Keratinocyte (primary cell): Measurements from ENCODE around the gene NCLN. TPM values are rescaled to one million over a fixed set of nuclear protein-coding genes. Genes with fewer than 3 reads are reported as not detected.

Experiments
- DNase-seq: peaks from one replicate; pipeline ENCODE4 v3.0.0-alpha.2; 2011; ENCODE audit warnings: low read depth, missing footprints, low spot score
- FAIRE-seq: peaks from 2 replicates; lab custom pipeline; 2011; peaks lifted over from hg19 to GRCh38; lab: Jason Lieb, UNC
- H2AFZ ChIP-seq: 2 replicates; pipeline ENCODE4 v1.6.0; 2012; ENCODE audit warnings: low read length, control low read depth, inconsistent platforms; ENCODE audit not compliant: control insufficient read depth
- H3K27ac ChIP-seq: 2 replicates; pipeline ENCODE4 v1.5.1; 2011; ENCODE audit warnings: low read length; ENCODE audit not compliant: control insufficient read depth, insufficient read depth
- H3K27me3 ChIP-seq: 3 replicates; pipeline ENCODE4 v1.6.0; 2011; ENCODE audit warnings: low read length; ENCODE audit not compliant: control insufficient read depth, insufficient read depth; ENCODE audit errors: extremely low read depth
- H3K36me3 ChIP-seq, 2 experiments: 2 replicates in 1 of 2; 3 replicates in 1 of 2; pipeline ENCODE4 v1.5.1; 2011; ENCODE audit warnings: low read length in 2 of 2, mild to moderate bottlenecking in 1 of 2; ENCODE audit not compliant: control insufficient read depth in 2 of 2, insufficient read depth in 2 of 2; ENCODE audit errors: extremely low read depth in 1 of 2
- H3K4me1 ChIP-seq: 3 replicates; pipeline ENCODE4 v1.5.1; 2011; ENCODE audit warnings: low read length; ENCODE audit not compliant: control insufficient read depth, insufficient read depth; ENCODE audit errors: extremely low read depth
- H3K4me2 ChIP-seq: 3 replicates; pipeline ENCODE4 v1.6.0; 2011; ENCODE audit warnings: low read depth, low read length; ENCODE audit not compliant: control insufficient read depth, insufficient read depth; ENCODE audit errors: extremely low read depth
- H3K4me3 ChIP-seq, 3 experiments: fragments of 200-600 bp in 1 of 3; sonication (generic) in 1 of 3; 2 replicates in 2 of 3; 3 replicates in 1 of 3; pipeline ENCODE4 v1.5.1; 2011 to 2016; ENCODE audit warnings: low read length in 3 of 3, mild to moderate bottlenecking in 3 of 3, control low read depth in 2 of 3, inconsistent platforms in 1 of 3, low read depth in 1 of 3, mixed read lengths in 1 of 3, mixed run types in 1 of 3, moderate library complexity in 1 of 3; ENCODE audit not compliant: control insufficient read depth in 2 of 3, insufficient read depth in 2 of 3; ENCODE audit errors: extremely low read depth in 1 of 3
- H3K79me2 ChIP-seq: 2 replicates; pipeline ENCODE4 v1.6.0; 2012; ENCODE audit warnings: low read length; ENCODE audit not compliant: control insufficient read depth, insufficient read depth
- H3K9ac ChIP-seq: 3 replicates; pipeline ENCODE4 v1.6.0; 2011; ENCODE audit warnings: low read length; ENCODE audit not compliant: control insufficient read depth, insufficient read depth; ENCODE audit errors: extremely low read depth
- H3K9me1 ChIP-seq: 3 replicates; pipeline ENCODE4 v1.6.0; 2011; ENCODE audit warnings: low read length; ENCODE audit not compliant: control insufficient read depth, insufficient read depth; ENCODE audit errors: extremely low read depth
- H3K9me3 ChIP-seq: 2 replicates; pipeline ENCODE4 v1.5.1; 2012; ENCODE audit warnings: low read depth, low read length; ENCODE audit not compliant: control insufficient read depth
- H4K20me1 ChIP-seq: 3 replicates; pipeline ENCODE4 v1.6.0; 2011; ENCODE audit warnings: low read length; ENCODE audit not compliant: control insufficient read depth, insufficient read depth; ENCODE audit errors: extremely low read depth
- EZH2 ChIP-seq: IDR thresholded peaks from one replicate; pipeline ENCODE4 v1.6.1; 2012; ENCODE audit warnings: inconsistent platforms, mild to moderate bottlenecking, low read length, moderate library complexity
- dilution Hi-C: fragments of 300-500 bp; cut with MboI; formaldehyde crosslinking; loops from one replicate; pipeline ENCODE4 v1.7.0; 2020; ENCODE audit warnings: low sequenced_read_pairs; ENCODE audit not compliant: extremely low pct_ligation_motif_present
- polyA plus RNA-seq, 5 experiments: library from polyadenylated mRNA; depleted of rRNA in 3 of 5; stranded (reverse) in 3 of 5; stranded (forward) in 1 of 5; unstranded in 1 of 5; fragments of >200 nt; gene quantifications; 1 replicate in 1 of 5; 2 replicates in 3 of 5; 3 replicates in 1 of 5; pipeline versions ENCODE4 v1.2.1 to v1.2.3, GENCODE V29; 2011 to 2012; ENCODE audit warnings: missing spikeins in 2 of 5, low read depth in 1 of 5, low replicate concordance in 1 of 5
- TF ChIP-seq, protein P1 (sequence below), 3 experiments: IDR thresholded peaks in 1 of 3; conservative IDR thresholded peaks in 1 of 3; optimal IDR thresholded peaks in 1 of 3; 2 replicates in 2 of 3; 3 replicates in 1 of 3; pipeline versions ENCODE3 to v1.5.1; 2011; ENCODE audit warnings: low read length in 3 of 3, mild to moderate bottlenecking in 3 of 3, moderate library complexity in 2 of 3, control low read depth in 1 of 3, inconsistent platforms in 1 of 3; ENCODE audit not compliant: insufficient read depth in 2 of 3; ENCODE audit errors: extremely low read depth in 1 of 3

Gene NCLN
- polyA plus RNA-seq, 1 donor (not counting 4 experiments of a cell fraction or from before 2014, with no cell fraction given), result 40.5 TPM

- Histone ChIP-seq H2AFZ (no peak overlapping the region), H3K4me1 (peaks cover 11% of the 10 kb centered on the region), H3K9me1 (no peaks in the 10 kb centered on the region), H3K36me3 (peaks cover 37 to 57% of the 10 kb centered on the region in 2 experiments), H3K4me3 (no peak overlapping the region), H3K79me2 (peaks cover 3% of the 10 kb centered on the region), H3K27me3 (no peaks in the 10 kb centered on the region), H3K9me3 (no peaks in the 10 kb centered on the region), H3K9ac (no peak overlapping the region), H4K20me1 (no peaks in the 10 kb centered on the region), H3K27ac (peak overlapping the region; percentile 82), H3K4me2 (no peak overlapping the region)
- DNase-seq (no peak), FAIRE-seq (no peak)
- no peak for TF ChIP-seq EZH2
- TF ChIP-seq, protein P1, sequence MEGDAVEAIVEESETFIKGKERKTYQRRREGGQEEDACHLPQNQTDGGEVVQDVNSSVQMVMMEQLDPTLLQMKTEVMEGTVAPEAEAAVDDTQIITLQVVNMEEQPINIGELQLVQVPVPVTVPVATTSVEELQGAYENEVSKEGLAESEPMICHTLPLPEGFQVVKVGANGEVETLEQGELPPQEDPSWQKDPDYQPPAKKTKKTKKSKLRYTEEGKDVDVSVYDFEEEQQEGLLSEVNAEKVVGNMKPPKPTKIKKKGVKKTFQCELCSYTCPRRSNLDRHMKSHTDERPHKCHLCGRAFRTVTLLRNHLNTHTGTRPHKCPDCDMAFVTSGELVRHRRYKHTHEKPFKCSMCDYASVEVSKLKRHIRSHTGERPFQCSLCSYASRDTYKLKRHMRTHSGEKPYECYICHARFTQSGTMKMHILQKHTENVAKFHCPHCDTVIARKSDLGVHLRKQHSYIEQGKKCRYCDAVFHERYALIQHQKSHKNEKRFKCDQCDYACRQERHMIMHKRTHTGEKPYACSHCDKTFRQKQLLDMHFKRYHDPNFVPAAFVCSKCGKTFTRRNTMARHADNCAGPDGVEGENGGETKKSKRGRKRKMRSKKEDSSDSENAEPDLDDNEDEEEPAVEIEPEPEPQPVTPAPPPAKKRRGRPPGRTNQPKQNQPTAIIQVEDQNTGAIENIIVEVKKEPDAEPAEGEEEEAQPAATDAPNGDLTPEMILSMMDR (optimal IDR thresholded peaks at IDR 0.05 in 1 of 3, IDR thresholded peaks at IDR 0.05 in 1 of 3, conservative IDR thresholded peaks at IDR 0.05 in 1 of 3; ENCODE audit: extremely low read depth in 1 of 3, insufficient read depth in 2 of 3, low read length in 3 of 3), result no peak
- dilution Hi-C loops, result no loop called here
Measured at GRCh38 chr19:3161453-3161852, 24.3 kb upstream of the NCLN start.

DNA sequence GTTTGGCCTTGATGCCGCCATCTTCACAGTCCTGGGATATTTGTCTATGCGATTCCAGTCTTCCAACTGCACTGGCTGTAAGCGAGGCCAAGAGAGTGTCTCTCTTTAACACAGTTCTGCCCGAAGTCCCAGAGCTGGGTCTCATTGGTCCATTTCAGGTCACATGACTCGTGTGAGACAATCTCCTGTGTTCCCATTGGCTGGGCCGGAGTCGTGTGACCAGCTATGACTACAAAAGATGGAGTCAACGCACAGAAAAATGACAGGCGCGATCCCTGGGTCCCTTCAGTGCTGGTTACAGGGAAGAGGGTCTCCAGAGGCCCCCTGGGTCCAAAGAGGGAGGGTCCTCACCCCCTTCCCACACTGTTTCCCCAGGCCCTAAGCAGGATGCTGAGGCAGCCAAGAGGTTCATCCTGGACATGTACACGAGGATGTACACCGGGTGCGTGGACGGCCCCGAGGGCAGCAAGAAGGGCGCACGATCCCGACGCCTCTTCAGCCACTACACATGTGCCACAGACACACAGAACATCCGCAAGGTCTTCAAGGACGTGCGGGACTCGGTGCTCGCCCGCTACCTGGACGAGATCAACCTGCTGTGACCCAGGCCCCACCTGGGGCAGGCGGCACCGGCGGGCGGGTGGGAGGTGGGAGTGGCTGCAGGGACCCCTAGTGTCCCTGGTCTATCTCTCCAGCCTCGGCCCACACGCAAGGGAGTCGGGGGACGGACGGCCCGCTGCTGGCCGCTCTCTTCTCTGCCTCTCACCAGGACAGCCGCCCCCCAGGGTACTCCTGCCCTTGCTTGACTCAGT lies 23.1 kb upstream of the NCLN start:
- Histone ChIP-seq H3K9me3 (no peaks in the 10 kb centered on the region), H3K4me1 (peaks cover 11% of the 10 kb centered on the region), H3K36me3 (peaks cover 32 to 48% of the 10 kb centered on the region in 2 experiments), H3K4me2 (no peak overlapping the region), H4K20me1 (no peaks in the 10 kb centered on the region), H3K4me3 (no peak overlapping the region), H2AFZ (no peak overlapping the region), H3K27ac (no peak overlapping the region), H3K27me3 (no peaks in the 10 kb centered on the region), H3K9ac (no peak overlapping the region), H3K9me1 (no peaks in the 10 kb centered on the region), H3K79me2 (peaks cover 3% of the 10 kb centered on the region)
- DNase-seq, result no peak
- dilution Hi-C loops, result no loop called here
- FAIRE-seq, result no peak
- TF ChIP-seq EZH2, result no peak
- TF ChIP-seq, protein P1 (optimal IDR thresholded peaks at IDR 0.05 in 1 of 3, IDR thresholded peaks at IDR 0.05 in 1 of 3, conservative IDR thresholded peaks at IDR 0.05 in 1 of 3; ENCODE audit: extremely low read depth in 1 of 3, insufficient read depth in 2 of 3, low read length in 3 of 3), result no peak
